Measurements from ENCODE around the gene GDA.
A peak's percentile ranks its signal among the peaks of the same experiment; 100 is the strongest.

DNA sequence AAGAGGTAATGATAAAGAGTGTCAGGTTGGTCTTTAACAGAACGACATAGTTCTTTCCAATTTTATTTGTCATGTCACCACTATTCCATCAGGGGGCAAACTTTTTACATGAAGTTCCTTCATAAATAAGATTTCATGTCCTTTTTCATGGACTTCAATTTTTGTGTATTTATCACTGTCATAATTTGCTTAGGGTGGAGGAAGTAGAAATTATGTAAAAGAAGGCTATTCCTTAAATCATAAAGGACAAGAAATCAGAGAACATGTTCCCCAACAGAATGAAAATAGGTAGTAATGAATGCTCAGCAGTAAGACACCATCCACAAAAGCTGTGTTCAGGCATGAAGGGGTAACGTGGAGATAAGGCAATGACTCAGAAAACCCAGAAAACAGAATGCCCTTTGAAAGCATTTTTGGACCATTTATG, 143.0 kb downstream of the GDA start:
- TF ChIP-seq EZH2 (IDR thresholded peaks at IDR 0.05; ENCODE audit: insufficient read depth, low read length) = no peak
- TF ChIP-seq, protein P1, sequence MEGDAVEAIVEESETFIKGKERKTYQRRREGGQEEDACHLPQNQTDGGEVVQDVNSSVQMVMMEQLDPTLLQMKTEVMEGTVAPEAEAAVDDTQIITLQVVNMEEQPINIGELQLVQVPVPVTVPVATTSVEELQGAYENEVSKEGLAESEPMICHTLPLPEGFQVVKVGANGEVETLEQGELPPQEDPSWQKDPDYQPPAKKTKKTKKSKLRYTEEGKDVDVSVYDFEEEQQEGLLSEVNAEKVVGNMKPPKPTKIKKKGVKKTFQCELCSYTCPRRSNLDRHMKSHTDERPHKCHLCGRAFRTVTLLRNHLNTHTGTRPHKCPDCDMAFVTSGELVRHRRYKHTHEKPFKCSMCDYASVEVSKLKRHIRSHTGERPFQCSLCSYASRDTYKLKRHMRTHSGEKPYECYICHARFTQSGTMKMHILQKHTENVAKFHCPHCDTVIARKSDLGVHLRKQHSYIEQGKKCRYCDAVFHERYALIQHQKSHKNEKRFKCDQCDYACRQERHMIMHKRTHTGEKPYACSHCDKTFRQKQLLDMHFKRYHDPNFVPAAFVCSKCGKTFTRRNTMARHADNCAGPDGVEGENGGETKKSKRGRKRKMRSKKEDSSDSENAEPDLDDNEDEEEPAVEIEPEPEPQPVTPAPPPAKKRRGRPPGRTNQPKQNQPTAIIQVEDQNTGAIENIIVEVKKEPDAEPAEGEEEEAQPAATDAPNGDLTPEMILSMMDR (IDR thresholded peaks at IDR 0.05; ENCODE audit: insufficient read depth, low read depth, low read length) = peak; percentile 30
